Lower lobe of right lung (tissue), 2 donors: Measurements from ENCODE around the gene MYOM3. TPM values are rescaled to one million over a fixed set of nuclear protein-coding genes. Genes with fewer than 3 reads are reported as not detected.
A peak's percentile ranks its signal among the peaks of the same experiment; 100 is the strongest.

ENCODE experiments used
- ATAC-seq, 2 donors: fragments of 200-7000 bp; cut with Tn5 transposase; one replicate each; pipeline ENCODE4 v1.9.1; 2020 to 2022; ENCODE audit warnings: mild to moderate bottlenecking in 2 of 2, moderate library complexity in 2 of 2
- DNase-seq: peaks from one replicate; pipeline ENCODE4 v3.0.0-alpha.2; 2020
- H3K27ac ChIP-seq: fragments of 200-600 bp; one replicate; pipeline ENCODE4 v1.8.0; 2022
- H3K27me3 ChIP-seq: fragments of 200-600 bp; one replicate; pipeline ENCODE4 v1.8.0; 2022; ENCODE audit warnings: low read depth
- H3K36me3 ChIP-seq: fragments of 200-600 bp; one replicate; pipeline ENCODE4 v1.8.0; 2022; ENCODE audit warnings: mild to moderate bottlenecking
- H3K4me1 ChIP-seq: fragments of 200-600 bp; one replicate; pipeline ENCODE4 v1.8.0; 2022
- H3K4me3 ChIP-seq: fragments of 200-600 bp; one replicate; pipeline ENCODE4 v1.8.0; 2022; ENCODE audit warnings: mild to moderate bottlenecking
- H3K9me3 ChIP-seq: fragments of 200-600 bp; one replicate; pipeline ENCODE4 v1.8.0; 2022
- intact Hi-C: fragments of 100-400 bp; cut with DNase I; formaldehyde crosslinking; loops from one replicate; pipeline ENCODE4 v1.11.0; 2022
- total RNA-seq: library from RNA; stranded (reverse); fragmentation: NEBNext Ultra II Directional; extraction: Animal tissue kit (Norgen Biotek cat#: 25700); gene quantifications from one replicate; pipeline ENCODE4 v1.2.1, GENCODE V29; 2021
- TF ChIP-seq, protein P1 (sequence below): fragments of 200-600 bp; IDR thresholded peaks from one replicate; pipeline ENCODE4 v1.8.0; 2022; ENCODE audit warnings: antibody characterized with exemption, mild to moderate bottlenecking
- donor health status: DM: no; HTN: yes; CAD: no; lungs with severe emphysema.

The MYOM3 gene
- total RNA-seq, 1 donor from 2014 or later = 0.15 TPM

DNA sequence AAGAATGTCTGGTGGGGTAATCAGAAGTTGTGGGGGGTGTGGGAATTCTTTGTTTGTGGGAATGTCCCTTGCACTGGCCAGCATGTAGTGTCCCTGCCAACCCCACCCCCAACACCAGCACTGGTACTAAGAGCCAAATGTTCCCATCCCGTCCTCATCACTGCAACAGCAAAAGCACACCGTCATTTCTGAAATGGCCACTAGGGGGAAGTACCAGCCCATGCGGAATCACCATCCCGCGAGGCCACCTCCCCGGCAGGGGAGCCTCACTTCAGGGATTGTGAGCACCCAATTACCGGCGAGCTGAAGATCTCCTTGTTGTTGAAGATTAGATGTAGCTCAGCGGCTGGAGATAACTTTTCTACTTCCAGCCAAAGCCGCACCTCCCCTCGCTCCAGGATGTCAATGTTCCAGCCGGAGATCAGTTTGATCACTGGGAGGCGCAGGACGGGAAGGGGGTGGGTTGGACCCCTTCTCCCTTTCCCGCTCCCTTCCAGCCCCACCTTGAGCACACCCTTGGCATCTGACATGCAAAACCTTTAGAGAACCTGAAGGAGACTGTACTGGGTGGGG, 41.0 kb downstream of the MYOM3 start:
- Histone ChIP-seq H3K4me1 (peaks cover 5% of the 10 kb centered on the region), H3K27me3 (no peaks in the 10 kb centered on the region), H3K27ac (no peak overlapping the region), H3K36me3 (no peaks in the 10 kb centered on the region), H3K4me3 (no peak overlapping the region), H3K9me3 (no peaks in the 10 kb centered on the region)
- DNase-seq (peak; percentile 73), ATAC-seq (peak; percentile 88 to 90)
- TF ChIP-seq, protein P1, sequence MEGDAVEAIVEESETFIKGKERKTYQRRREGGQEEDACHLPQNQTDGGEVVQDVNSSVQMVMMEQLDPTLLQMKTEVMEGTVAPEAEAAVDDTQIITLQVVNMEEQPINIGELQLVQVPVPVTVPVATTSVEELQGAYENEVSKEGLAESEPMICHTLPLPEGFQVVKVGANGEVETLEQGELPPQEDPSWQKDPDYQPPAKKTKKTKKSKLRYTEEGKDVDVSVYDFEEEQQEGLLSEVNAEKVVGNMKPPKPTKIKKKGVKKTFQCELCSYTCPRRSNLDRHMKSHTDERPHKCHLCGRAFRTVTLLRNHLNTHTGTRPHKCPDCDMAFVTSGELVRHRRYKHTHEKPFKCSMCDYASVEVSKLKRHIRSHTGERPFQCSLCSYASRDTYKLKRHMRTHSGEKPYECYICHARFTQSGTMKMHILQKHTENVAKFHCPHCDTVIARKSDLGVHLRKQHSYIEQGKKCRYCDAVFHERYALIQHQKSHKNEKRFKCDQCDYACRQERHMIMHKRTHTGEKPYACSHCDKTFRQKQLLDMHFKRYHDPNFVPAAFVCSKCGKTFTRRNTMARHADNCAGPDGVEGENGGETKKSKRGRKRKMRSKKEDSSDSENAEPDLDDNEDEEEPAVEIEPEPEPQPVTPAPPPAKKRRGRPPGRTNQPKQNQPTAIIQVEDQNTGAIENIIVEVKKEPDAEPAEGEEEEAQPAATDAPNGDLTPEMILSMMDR = peak; percentile 82
- intact Hi-C loops = no loop called here

- Histone ChIP-seq H3K9me3 (no peaks in the 10 kb centered on the region), H3K4me3 (no peak overlapping the region), H3K27ac (no peak overlapping the region), H3K4me1 (peaks cover 5% of the 10 kb centered on the region), H3K27me3 (no peaks in the 10 kb centered on the region), H3K36me3 (no peaks in the 10 kb centered on the region)
- peak; percentile 16 for DNase-seq
- intact Hi-C loops = no loop called here
- ATAC-seq = no peak
- TF ChIP-seq, protein P1 = no peak
These were observed 42.1 kb downstream of the MYOM3 start for GRCh38 chr1:24069817-24070216.

GRCh38 chr1:24067978-24068377, 44.0 kb downstream of the MYOM3 start:
- ATAC-seq (no peak), DNase-seq (no peak)
- intact Hi-C loops = no loop called here
- Histone ChIP-seq H3K27me3 (no peaks in the 10 kb centered on the region), H3K4me3 (no peak overlapping the region), H3K4me1 (peaks cover 5% of the 10 kb centered on the region), H3K27ac (no peak overlapping the region), H3K9me3 (no peaks in the 10 kb centered on the region), H3K36me3 (no peaks in the 10 kb centered on the region)
- TF ChIP-seq, protein P1 = no peak

GRCh38 chr1:24065304-24065703, 46.6 kb downstream of the MYOM3 start:
- ATAC-seq (no peak), DNase-seq (peak; percentile 5)
- Histone ChIP-seq H3K27ac (no peak overlapping the region), H3K27me3 (no peaks in the 10 kb centered on the region), H3K9me3 (no peaks in the 10 kb centered on the region), H3K4me1 (no peaks in the 10 kb centered on the region), H3K4me3 (no peak overlapping the region), H3K36me3 (no peaks in the 10 kb centered on the region)
- intact Hi-C loops = no loop called here
- TF ChIP-seq, protein P1 = no peak

DNA sequence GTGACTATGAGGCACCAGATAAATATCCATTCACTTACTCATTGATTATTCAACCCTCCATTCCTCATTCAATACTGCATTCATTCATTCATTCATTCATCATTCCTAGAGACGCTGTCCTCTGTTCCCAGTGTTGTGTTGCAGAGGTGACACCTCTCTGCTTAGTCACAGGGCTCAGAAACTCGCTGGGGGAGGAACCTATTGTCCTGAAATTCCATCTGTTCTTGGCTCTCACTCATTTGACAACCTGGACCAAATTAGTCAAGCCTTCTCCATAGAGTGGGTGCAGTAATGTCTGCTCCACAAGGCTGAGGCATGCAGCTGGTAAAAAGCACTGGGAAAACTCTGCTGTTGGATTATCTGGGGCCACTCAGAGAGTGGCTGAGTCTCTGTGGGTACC, 49.7 kb downstream of the MYOM3 start:
- H3K36me3 ChIP-seq = no peaks in the 10 kb centered on the region
- H3K27me3 ChIP-seq = no peaks in the 10 kb centered on the region
- intact Hi-C loops = no loop called here
- ATAC-seq (no peak), DNase-seq (no peak)
- no peak overlapping the region for H3K4me3 ChIP-seq
- no peak overlapping the region for H3K27ac ChIP-seq
- H3K9me3 ChIP-seq = no peaks in the 10 kb centered on the region
- TF ChIP-seq, protein P1 = no peak
- H3K4me1 ChIP-seq = no peaks in the 10 kb centered on the region

DNA sequence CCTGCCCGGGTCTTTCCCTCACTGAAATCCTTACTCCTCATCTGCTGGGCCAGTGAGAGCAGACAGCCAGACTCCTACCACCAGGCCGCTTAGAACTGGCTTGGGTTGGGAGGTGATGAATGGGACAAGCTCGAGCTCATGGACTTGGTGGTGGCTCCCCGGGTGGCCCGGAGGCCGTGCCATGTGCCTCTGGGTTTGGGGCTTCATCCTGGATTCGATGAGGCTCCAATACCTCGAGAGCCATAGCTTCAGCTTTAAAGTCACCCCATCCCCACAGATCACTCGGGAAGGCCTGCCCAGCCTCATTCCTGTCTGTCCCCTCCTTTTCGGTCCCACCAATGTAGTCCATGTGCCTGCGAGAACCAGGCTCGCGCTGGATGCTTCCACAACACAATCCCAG, 51.5 kb downstream of the MYOM3 start:
- Histone ChIP-seq H3K9me3 (no peaks in the 10 kb centered on the region), H3K27ac (no peak overlapping the region), H3K27me3 (no peaks in the 10 kb centered on the region), H3K4me1 (no peaks in the 10 kb centered on the region), H3K4me3 (no peak overlapping the region), H3K36me3 (no peaks in the 10 kb centered on the region)
- no peak for DNase-seq
- intact Hi-C loops = no loop called here
- ATAC-seq = no peak
- TF ChIP-seq, protein P1 = no peak
